Prostate gland (tissue), 2 donors: ENCODE measurements around the gene DUS2.

Experiments used
- CTCF ChIP-seq, 4 experiments: fragments of 200-600 bp in 2 of 4; fragments of 450-650 bp in 2 of 4; sonication (generic) in 2 of 4; IDR thresholded peaks; 1 replicate in 3 of 4; 2 replicates in 1 of 4; pipeline ENCODE4 v1.5.1; 2016 to 2019; ENCODE audit warnings: antibody characterized with exemption in 4 of 4, mild to moderate bottlenecking in 2 of 4, moderate library complexity in 2 of 4
- POLR2A ChIP-seq: fragments of 450-650 bp; IDR thresholded peaks from one replicate; pipeline ENCODE4 v1.6.1; 2016; ENCODE audit warnings: antibody characterized with exemption, mild to moderate bottlenecking

GRCh38 chr16:68021490-68021889 lies 1.6 kb upstream of the DUS2 start:
- TF ChIP-seq CTCF (IDR thresholded peaks at IDR 0.05) (no peak), POLR2A (no peak)
